GM23248 (cell line): Measurements from ENCODE around the gene RPS6KC1. TPM values are rescaled to one million over a fixed set of nuclear protein-coding genes. Genes with fewer than 3 reads are reported as not detected.
"Not testable (repeated sequence)": the region's sequence is repeated elsewhere in the genome, so short reads cannot be mapped to it uniquely, and the experiment has no call there.

ENCODE experiments used
- DNase-seq: peaks from one replicate; pipeline ENCODE4 v3.0.0-alpha.2; 2015
- H2AFZ ChIP-seq: fragments of 200-600 bp; sonication (generic); 2 replicates; pipeline ENCODE4 v1.6.1; 2016; ENCODE audit warnings: antibody characterized with exemption
- H3F3A ChIP-seq: fragments of 200-600 bp; sonication (generic); 2 replicates; pipeline ENCODE4 v1.6.1; 2016; ENCODE audit warnings: mild to moderate bottlenecking, antibody characterized with exemption, mixed run types; ENCODE audit not compliant: insufficient read depth
- H3K27ac ChIP-seq: fragments of 200-600 bp; sonication (generic); 2 replicates; pipeline ENCODE4 v1.5.1; 2016; ENCODE audit warnings: mild to moderate bottlenecking
- H3K27me3 ChIP-seq: fragments of 200-600 bp; sonication (generic); replicated peaks from 2 replicates; pipeline ENCODE4 v1.6.1; 2016; ENCODE audit warnings: mild to moderate bottlenecking; ENCODE audit not compliant: insufficient read depth
- H3K36me3 ChIP-seq: fragments of 200-600 bp; sonication (generic); 2 replicates; pipeline ENCODE4 v1.6.1; 2016; ENCODE audit warnings: low read depth, mild to moderate bottlenecking
- H3K4me1 ChIP-seq: fragments of 200-600 bp; sonication (generic); 2 replicates; pipeline ENCODE4 v1.6.1; 2016; ENCODE audit warnings: mild to moderate bottlenecking; ENCODE audit not compliant: insufficient read depth
- H3K4me2 ChIP-seq: fragments of 200-600 bp; sonication (generic); one replicate; pipeline ENCODE4 v1.6.1; 2016; ENCODE audit warnings: mild to moderate bottlenecking; ENCODE audit not compliant: unreplicated experiment
- H3K4me3 ChIP-seq: fragments of 200-600 bp; sonication (generic); 2 replicates; pipeline ENCODE4 v1.5.1; 2016; ENCODE audit warnings: mild to moderate bottlenecking
- H3K79me2 ChIP-seq: fragments of 200-600 bp; sonication (generic); 2 replicates; pipeline ENCODE4 v1.6.1; 2016; ENCODE audit warnings: mild to moderate bottlenecking; ENCODE audit not compliant: insufficient read depth
- H3K9ac ChIP-seq: fragments of 200-600 bp; sonication (generic); 2 replicates; pipeline ENCODE4 v1.6.1; 2016; ENCODE audit warnings: mild to moderate bottlenecking
- H3K9me2 ChIP-seq: fragments of 200-600 bp; sonication (generic); 2 replicates; pipeline ENCODE4 v1.6.1; 2016; ENCODE audit warnings: mixed run types, mild to moderate bottlenecking, moderate library complexity; ENCODE audit not compliant: insufficient read depth
- H3K9me3 ChIP-seq: fragments of 200-600 bp; sonication (generic); one replicate; pipeline ENCODE4 v1.6.1; 2017; ENCODE audit warnings: low read depth
- H4K20me1 ChIP-seq: fragments of 200-600 bp; sonication (generic); 2 replicates; pipeline ENCODE4 v1.6.0; 2016; ENCODE audit not compliant: insufficient read depth
- EZH2 ChIP-seq: fragments of 200-600 bp; sonication (generic); IDR thresholded peaks from 2 replicates; pipeline ENCODE4 v1.6.1; 2018; ENCODE audit warnings: antibody characterized with exemption, mild to moderate bottlenecking; ENCODE audit not compliant: insufficient read depth, poor library complexity, severe bottlenecking
- EZH2phosphoT487 ChIP-seq: fragments of 200-600 bp; sonication (generic); IDR thresholded peaks from 2 replicates; pipeline ENCODE4 v1.6.1; 2018; ENCODE audit warnings: antibody characterized with exemption, moderate library complexity, mild to moderate bottlenecking, low read depth; ENCODE audit not compliant: insufficient read depth
- WGBS, 2 experiments: methylation state at CpG; one replicate each; pipeline ENCODE4 v1.1.6; 2015 to 2017; ENCODE audit warnings: low lambda C conversion rate in 2 of 2, low coverage in 1 of 2; ENCODE audit errors: missing lambda C conversion rate in 2 of 2; 5-methylcytosine and 5-hydroxymethylcytosine counted together
- in situ Hi-C: fragments of 300-500 bp; cut with MboI; formaldehyde crosslinking; loops from 2 replicates; pipeline ENCODE4 v1.15.0; 2020
- polyA plus RNA-seq: library from polyadenylated mRNA; unstranded; fragments of >200 nt; fragmentation: Nextera tagmentation; extraction: Ambion mirVana; gene quantifications from 2 replicates; pipeline ENCODE4 v1.2.1, GENCODE V29; 2016
- total RNA-seq: library from RNA; depleted of rRNA; stranded (reverse); fragments of >200 nt; shearing (Covaris generic); gene quantifications from 2 replicates; pipeline ENCODE4 v1.2.3, GENCODE V29; 2014

Gene RPS6KC1
- total and polyA plus RNA-seq, 2 experiments from 2014 or later, result 16.4 to 16.8 TPM

- TF ChIP-seq EZH2phosphoT487, result no peak
- no peak for TF ChIP-seq EZH2
- Histone ChIP-seq H2AFZ (no peak overlapping the region), H3K27ac (no peak overlapping the region)
Observed at GRCh38 chr1:213032651-213033050, 18.4 kb upstream of the RPS6KC1 start.

GRCh38 chr1:213034713-213035112 is 16.3 kb upstream of the RPS6KC1 start:
- H3K9me3 ChIP-seq, result no peaks in the 10 kb centered on the region
- H3K27me3 ChIP-seq, result no peaks in the 10 kb centered on the region; the same call in none of the 2 replicates
- no peaks in the 10 kb centered on the region for H3K36me3 ChIP-seq
- 76 to 83% methylated on average over 1 of the region's 1 CpG for WGBS, 2 experiments
- no peak overlapping the region for H3K4me3 ChIP-seq
- no peaks in the 10 kb centered on the region for H3K9me2 ChIP-seq
- H3K4me1 ChIP-seq, result no peaks in the 10 kb centered on the region
- in situ Hi-C loops, result no loop called here
- H3K4me2 ChIP-seq, result no peak overlapping the region
- no peak overlapping the region for H2AFZ ChIP-seq
- H3K9ac ChIP-seq, result no peak overlapping the region
- H3K27ac ChIP-seq, result no peak overlapping the region
- no peaks in the 10 kb centered on the region for H3F3A ChIP-seq
- no peak for DNase-seq
- no peaks in the 10 kb centered on the region for H3K79me2 ChIP-seq
- H4K20me1 ChIP-seq, result no peaks in the 10 kb centered on the region
- no peak for TF ChIP-seq EZH2
- no peak for TF ChIP-seq EZH2phosphoT487

More at GRCh38 chr1:213032651-213033050, 18.4 kb upstream of the RPS6KC1 start:
- Histone ChIP-seq H3F3A (no peaks in the 10 kb centered on the region), H3K4me3 (no peak overlapping the region), H3K9me3 (no peaks in the 10 kb centered on the region), H3K9me2 (no peaks in the 10 kb centered on the region), H3K27me3 (peaks cover 14% of the 10 kb centered on the region), H3K79me2 (no peaks in the 10 kb centered on the region), H3K4me1 (no peaks in the 10 kb centered on the region), H3K4me2 (no peak overlapping the region), H4K20me1 (no peaks in the 10 kb centered on the region), H3K36me3 (no peaks in the 10 kb centered on the region), H3K9ac (no peak overlapping the region)
- in situ Hi-C loops, result no loop called here
- no peak for DNase-seq

- no peaks in the 10 kb centered on the region; the same call in none of the 2 replicates for H3K27me3 ChIP-seq
- no peak overlapping the region for H3K4me3 ChIP-seq
- no peak overlapping the region for H3K27ac ChIP-seq
- no peaks in the 10 kb centered on the region for H3K79me2 ChIP-seq
- no peaks in the 10 kb centered on the region for H3F3A ChIP-seq
- WGBS, 2 experiments, result 31 to 32% methylated on average over 2 of the region's 2 CpGs
- H3K9me2 ChIP-seq, result no peaks in the 10 kb centered on the region
- no peaks in the 10 kb centered on the region for H3K36me3 ChIP-seq
- in situ Hi-C loops, result no loop called here
- no peaks in the 10 kb centered on the region for H4K20me1 ChIP-seq
- DNase-seq, result no peak
- no peaks in the 10 kb centered on the region for H3K4me1 ChIP-seq
- H3K4me2 ChIP-seq, result no peak overlapping the region
- TF ChIP-seq EZH2phosphoT487, result no peak
- no peak for TF ChIP-seq EZH2
- no peaks in the 10 kb centered on the region for H3K9me3 ChIP-seq
- no peak overlapping the region for H3K9ac ChIP-seq
- no peak overlapping the region for H2AFZ ChIP-seq
Observed at GRCh38 chr1:213035573-213035972, 15.5 kb upstream of the RPS6KC1 start.

GRCh38 chr1:213041443-213041842 is 9.6 kb upstream of the RPS6KC1 start:
- no peak for TF ChIP-seq EZH2
- no peak for TF ChIP-seq EZH2phosphoT487

GRCh38 chr1:213045321-213046226 is 5.5 kb upstream of the RPS6KC1 start:
- H3K79me2 ChIP-seq, H3K4me2 ChIP-seq, H3K9ac ChIP-seq, H4K20me1 ChIP-seq, H3K4me1 ChIP-seq, H3K27ac ChIP-seq, DNase-seq, H3K27me3 ChIP-seq, H3F3A ChIP-seq, in situ Hi-C loops, H3K9me3 ChIP-seq, H3K4me3 ChIP-seq, H3K36me3 ChIP-seq, H3K9me2 ChIP-seq, H2AFZ ChIP-seq: not testable (repeated sequence)
- 89 to 91% methylated on average over 13 of the region's 13 CpGs for WGBS, 2 experiments

More at GRCh38 chr1:213041443-213041842, 9.6 kb upstream of the RPS6KC1 start:
- H3K4me3 ChIP-seq, result no peak overlapping the region
- no peaks in the 10 kb centered on the region for H3K79me2 ChIP-seq
- no peaks in the 10 kb centered on the region for H3K9me2 ChIP-seq
- H3K27ac ChIP-seq, result no peak overlapping the region
- H3K27me3 ChIP-seq, result no peaks in the 10 kb centered on the region
- WGBS, 2 experiments, result 32 to 52% methylated on average over 1 of the region's 1 CpG
- no peak overlapping the region for H3K9ac ChIP-seq
- peaks cover 8% of the 10 kb centered on the region; the same call in 1 of the 2 replicates for H3F3A ChIP-seq
- in situ Hi-C loops, result no loop called here
- no peaks in the 10 kb centered on the region for H3K36me3 ChIP-seq
- peak; percentile 64 for DNase-seq
- H3K9me3 ChIP-seq, result no peaks in the 10 kb centered on the region
- no peak overlapping the region for H2AFZ ChIP-seq
- peaks cover 8% of the 10 kb centered on the region; the same call in 1 of the 2 replicates for H3K4me1 ChIP-seq
- H3K4me2 ChIP-seq, result no peak overlapping the region
- no peaks in the 10 kb centered on the region for H4K20me1 ChIP-seq
